Cardiac septum (tissue), 1 donor: ENCODE results near the gene SNX27. TPM values are rescaled to one million over a fixed set of nuclear protein-coding genes. Genes with fewer than 3 reads are reported as not detected.
A peak's percentile ranks its signal among the peaks of the same experiment; 100 is the strongest.

Experiments
- DNase-seq: peaks from one replicate; pipeline ENCODE4 v3.0.0-alpha.2; 2020; ENCODE audit warnings: low spot score
- intact Hi-C: fragments of 100-400 bp; cut with DNase I; formaldehyde crosslinking; loops from one replicate; pipeline ENCODE4 v1.14.0; 2022
- total RNA-seq: library from RNA; stranded (reverse); fragmentation: NEBNext Ultra II Directional; extraction: Animal tissue kit (Norgen Biotek cat#: 25700); gene quantifications from one replicate; pipeline ENCODE4 v1.2.1, GENCODE V29; 2021
- donor health status: DM: no; HTN: no; CAD: no.

The SNX27 gene
- total RNA-seq, 1 donor from 2014 or later: 33.5 TPM

DNA sequence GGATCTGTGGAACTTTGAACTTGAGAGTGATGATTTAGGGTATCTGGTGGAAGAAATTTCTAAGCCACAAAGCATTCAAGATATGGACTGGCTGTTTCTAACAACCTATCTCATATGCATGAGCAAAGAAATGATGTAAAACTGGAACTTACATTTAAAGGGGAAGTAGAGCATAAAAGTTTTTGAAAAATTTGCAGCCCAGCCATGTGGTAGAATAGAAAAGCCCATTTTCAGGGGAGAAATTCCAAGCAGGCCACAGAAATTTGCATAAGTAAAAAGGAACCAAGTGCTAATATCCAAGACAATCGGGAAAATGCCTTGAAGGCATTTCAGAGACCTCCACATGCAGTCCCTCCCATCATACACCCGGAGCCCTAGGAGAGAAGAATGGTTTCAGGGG lies 125.2 kb downstream of the SNX27 start:
- intact Hi-C loops: loop anchor here (5.0 to 10.0 kb wide), 2 partner anchors 98 to 295 kb away; partner anchors contain the start of genes C2CD4D and RORC
- DNase-seq: no peak

DNA sequence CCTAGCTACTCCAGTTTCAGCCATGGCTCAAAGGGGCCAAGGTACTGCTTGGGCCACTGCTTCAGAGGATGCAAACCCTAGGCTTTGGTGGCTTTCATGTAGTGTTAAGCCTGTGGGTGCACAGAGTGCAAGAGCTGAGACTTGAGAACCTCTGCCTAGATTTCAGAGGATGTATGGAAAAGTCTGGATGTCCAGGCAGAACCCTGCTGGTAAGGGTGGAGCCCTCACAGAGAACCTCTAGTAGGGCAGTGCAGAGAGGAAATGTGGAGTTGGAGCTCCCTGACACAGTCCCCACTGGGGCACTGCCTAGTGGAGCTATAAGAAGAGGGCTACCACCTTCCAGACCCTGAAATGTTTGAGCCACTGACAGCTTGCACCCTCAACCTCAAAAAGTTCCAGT lies 125.6 kb downstream of the SNX27 start:
- peak; percentile 24 for DNase-seq
- intact Hi-C loops: loop anchor here (5.0 to 10.0 kb wide), 2 partner anchors 97 to 295 kb away; partner anchors contain the start of genes C2CD4D and RORC

DNA sequence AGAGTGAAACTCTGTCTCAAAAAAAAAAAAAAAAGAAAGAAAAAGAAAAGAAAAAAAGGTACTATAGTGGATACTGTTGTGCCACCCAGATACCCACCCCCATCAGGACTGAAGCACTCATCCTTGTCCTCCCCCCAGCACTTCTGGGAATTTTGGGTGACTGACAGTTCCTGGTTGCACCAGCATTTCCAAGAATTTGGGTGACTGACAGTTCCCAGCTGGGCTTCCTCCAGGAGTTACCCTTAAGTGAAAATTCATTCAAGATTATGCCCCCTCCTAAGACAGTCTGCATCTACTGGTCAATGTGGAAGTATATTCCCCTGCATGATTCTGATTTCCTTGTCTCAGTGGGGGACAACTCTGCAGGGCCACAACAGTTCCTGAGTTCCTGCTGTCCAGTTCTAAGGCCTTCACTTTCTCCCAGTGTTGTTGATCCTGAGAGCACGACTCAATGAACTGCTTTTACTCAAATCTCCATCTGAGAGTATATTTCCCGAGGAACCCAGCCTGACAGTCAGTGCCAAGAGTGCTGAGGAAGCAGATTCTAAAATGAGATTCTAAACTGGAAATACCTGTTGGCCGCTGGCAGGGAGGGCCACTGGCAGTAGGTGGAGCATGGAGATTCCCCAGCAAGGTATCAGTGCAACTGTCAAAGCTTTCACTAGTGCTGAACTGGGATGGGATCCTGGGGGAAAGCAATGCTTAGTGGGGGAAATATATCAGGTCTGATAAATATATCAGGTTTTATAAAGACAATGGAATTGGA lies 127.9 kb downstream of the SNX27 start:
- intact Hi-C loops: loop anchor here (5.0 to 10.0 kb wide), 2 partner anchors 95 to 297 kb away; partner anchors contain the start of genes C2CD4D and RORC
- DNase-seq: peak; percentile 53

DNA sequence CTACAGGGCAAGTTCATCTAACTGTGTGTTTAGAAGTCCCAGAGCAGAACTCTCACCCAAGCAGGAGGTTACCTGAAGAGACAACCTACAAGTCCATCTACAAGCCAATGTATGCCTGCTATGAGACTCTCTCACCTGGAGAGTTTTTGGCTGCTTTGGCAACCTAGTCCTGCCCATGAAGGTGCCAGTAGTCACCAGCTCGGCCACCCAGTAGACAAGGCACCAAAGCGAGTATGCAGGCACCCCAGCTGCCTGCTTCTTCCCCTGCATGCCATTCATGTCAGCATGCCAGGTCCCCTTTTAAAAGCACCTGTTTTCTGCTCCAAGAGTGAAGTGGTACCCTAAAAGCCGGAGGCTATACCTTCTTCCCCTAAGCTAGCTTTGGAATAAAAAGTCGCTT lies 129.7 kb downstream of the SNX27 start:
- intact Hi-C loops: no loop called here
- peak; percentile 46 for DNase-seq

Other genes with a start within 250 kb of the SNX27 start
- 21.2 TPM for gene SELENBP1, start 239.3 kb upstream of the SNX27 start, total RNA-seq
- 186 TPM for gene PSMB4, start 212.5 kb upstream of the SNX27 start, total RNA-seq
- gene POGZ, start 152.6 kb upstream of the SNX27 start, total RNA-seq: 54.4 TPM
- gene CGN, start 100.7 kb upstream of the SNX27 start, total RNA-seq: 0.19 TPM
- gene TUFT1, start 71.7 kb upstream of the SNX27 start, total RNA-seq: 4.3 TPM
- gene CELF3, start 104.8 kb downstream of the SNX27 start, total RNA-seq: not detected
- gene RIIAD1, start 109.5 kb downstream of the SNX27 start, total RNA-seq: 4.3 TPM
- gene MRPL9, start 151.4 kb downstream of the SNX27 start, total RNA-seq: 43.2 TPM
- 6.0 TPM for gene TDRKH, start 178.4 kb downstream of the SNX27 start, total RNA-seq
- 0.43 TPM for gene LINGO4, start 193.4 kb downstream of the SNX27 start, total RNA-seq
- 5.9 TPM for gene RORC, start 219.8 kb downstream of the SNX27 start, total RNA-seq
- gene C2CD4D, start 227.8 kb downstream of the SNX27 start, total RNA-seq: not detected
- not detected for gene THEM5, start 241.7 kb downstream of the SNX27 start, total RNA-seq